Measurements from ENCODE around the gene BOD1L1.
A peak's percentile ranks its signal among the peaks of the same experiment; 100 is the strongest.

- TF ChIP-seq, protein P1, sequence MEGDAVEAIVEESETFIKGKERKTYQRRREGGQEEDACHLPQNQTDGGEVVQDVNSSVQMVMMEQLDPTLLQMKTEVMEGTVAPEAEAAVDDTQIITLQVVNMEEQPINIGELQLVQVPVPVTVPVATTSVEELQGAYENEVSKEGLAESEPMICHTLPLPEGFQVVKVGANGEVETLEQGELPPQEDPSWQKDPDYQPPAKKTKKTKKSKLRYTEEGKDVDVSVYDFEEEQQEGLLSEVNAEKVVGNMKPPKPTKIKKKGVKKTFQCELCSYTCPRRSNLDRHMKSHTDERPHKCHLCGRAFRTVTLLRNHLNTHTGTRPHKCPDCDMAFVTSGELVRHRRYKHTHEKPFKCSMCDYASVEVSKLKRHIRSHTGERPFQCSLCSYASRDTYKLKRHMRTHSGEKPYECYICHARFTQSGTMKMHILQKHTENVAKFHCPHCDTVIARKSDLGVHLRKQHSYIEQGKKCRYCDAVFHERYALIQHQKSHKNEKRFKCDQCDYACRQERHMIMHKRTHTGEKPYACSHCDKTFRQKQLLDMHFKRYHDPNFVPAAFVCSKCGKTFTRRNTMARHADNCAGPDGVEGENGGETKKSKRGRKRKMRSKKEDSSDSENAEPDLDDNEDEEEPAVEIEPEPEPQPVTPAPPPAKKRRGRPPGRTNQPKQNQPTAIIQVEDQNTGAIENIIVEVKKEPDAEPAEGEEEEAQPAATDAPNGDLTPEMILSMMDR (IDR thresholded peaks at IDR 0.05; ENCODE audit: poor library complexity, severe bottlenecking) = peak; percentile 36
- TF ChIP-seq EP300 (conservative IDR thresholded peaks at IDR 0.05; ENCODE audit: poor library complexity, severe bottlenecking) (no peak), TAF1 (IDR thresholded peaks at IDR 0.05; ENCODE audit: low read depth) (no peak), REST (IDR thresholded peaks at IDR 0.05; ENCODE audit: borderline replicate concordance) (no peak), EZH2 (IDR thresholded peaks at IDR 0.05; ENCODE audit: borderline replicate concordance, insufficient read depth, low read length, poor library complexity, severe bottlenecking) (no peak), POLR2AphosphoS5 (IDR thresholded peaks at IDR 0.05) (no peak)
Measured at GRCh38 chr4:13599159-13599558, 28.4 kb downstream of the BOD1L1 start.

Data from neural cell (in vitro differentiated cells).